DOHH2 (cell line): ENCODE data around the gene LILRB2.

Source experiments
- EZH2phosphoT487 ChIP-seq: fragments of 200-600 bp; sonication (generic); IDR thresholded peaks from 2 replicates; pipeline ENCODE4 v1.6.1; 2017; ENCODE audit warnings: borderline replicate concordance, mild to moderate bottlenecking, antibody characterized with exemption, low read length, moderate library complexity, mixed read lengths
- TF ChIP-seq, protein P1 (sequence below): fragments of 200-600 bp; sonication (generic); IDR thresholded peaks from one replicate; pipeline ENCODE4 v1.5.1; 2014; ENCODE audit warnings: antibody characterized with exemption, mild to moderate bottlenecking, low read depth, low read length; ENCODE audit not compliant: poor library complexity, severe bottlenecking

- TF ChIP-seq, protein P1, sequence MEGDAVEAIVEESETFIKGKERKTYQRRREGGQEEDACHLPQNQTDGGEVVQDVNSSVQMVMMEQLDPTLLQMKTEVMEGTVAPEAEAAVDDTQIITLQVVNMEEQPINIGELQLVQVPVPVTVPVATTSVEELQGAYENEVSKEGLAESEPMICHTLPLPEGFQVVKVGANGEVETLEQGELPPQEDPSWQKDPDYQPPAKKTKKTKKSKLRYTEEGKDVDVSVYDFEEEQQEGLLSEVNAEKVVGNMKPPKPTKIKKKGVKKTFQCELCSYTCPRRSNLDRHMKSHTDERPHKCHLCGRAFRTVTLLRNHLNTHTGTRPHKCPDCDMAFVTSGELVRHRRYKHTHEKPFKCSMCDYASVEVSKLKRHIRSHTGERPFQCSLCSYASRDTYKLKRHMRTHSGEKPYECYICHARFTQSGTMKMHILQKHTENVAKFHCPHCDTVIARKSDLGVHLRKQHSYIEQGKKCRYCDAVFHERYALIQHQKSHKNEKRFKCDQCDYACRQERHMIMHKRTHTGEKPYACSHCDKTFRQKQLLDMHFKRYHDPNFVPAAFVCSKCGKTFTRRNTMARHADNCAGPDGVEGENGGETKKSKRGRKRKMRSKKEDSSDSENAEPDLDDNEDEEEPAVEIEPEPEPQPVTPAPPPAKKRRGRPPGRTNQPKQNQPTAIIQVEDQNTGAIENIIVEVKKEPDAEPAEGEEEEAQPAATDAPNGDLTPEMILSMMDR, result no peak
- TF ChIP-seq EZH2phosphoT487, result no peak
Observed at GRCh38 chr19:54281007-54281728, at the start of gene LILRB2.
